Cardiac fibroblast (primary cell): Measurements from ENCODE around the gene CERS5.

ENCODE experiments used
- DNase-seq, 2 donors: peaks; one replicate each; pipeline versions ENCODE4 v3.0.0 to v3.0.0-alpha.2; 2010; ENCODE audit warnings: low read depth in 2 of 2
- H3K4me3 ChIP-seq, 2 donors: replicated peaks in 1 of 2; 1 replicate in 1 of 2; 2 replicates in 1 of 2; pipeline ENCODE4 v1.5.1; 2011; ENCODE audit warnings: low read depth in 2 of 2, low read length in 2 of 2, mild to moderate bottlenecking in 2 of 2, moderate library complexity in 1 of 2
- CTCF ChIP-seq: IDR thresholded peaks from one replicate; pipeline ENCODE4 v1.5.1; 2011; ENCODE audit warnings: low read depth, mild to moderate bottlenecking, low read length, inconsistent platforms

The CERS5 gene

GRCh38 chr12:50188241-50188781 lies 21.1 kb upstream of the CERS5 start:
- no peak for TF ChIP-seq CTCF
- no peak overlapping the region for H3K4me3 ChIP-seq
- DNase-seq = peak; percentile 59 to 78

- TF ChIP-seq CTCF = no peak
- DNase-seq = peak; percentile 88 to 91
- no peak overlapping the region for H3K4me3 ChIP-seq
These were observed 20.1 kb upstream of the CERS5 start for GRCh38 chr12:50187084-50187900.

GRCh38 chr12:50186681-50187080 lies 19.5 kb upstream of the CERS5 start:
- peak; percentile 35 to 79 for DNase-seq
- H3K4me3 ChIP-seq = no peak overlapping the region
- TF ChIP-seq CTCF = no peak

GRCh38 chr12:50185970-50186663 lies 18.9 kb upstream of the CERS5 start:
- TF ChIP-seq CTCF = no peak
- H3K4me3 ChIP-seq = no peak overlapping the region
- DNase-seq = peak; percentile 63 to 75

GRCh38 chr12:50185301-50185895 lies 18.2 kb upstream of the CERS5 start:
- no peak for TF ChIP-seq CTCF
- no peak overlapping the region for H3K4me3 ChIP-seq
- no peak for DNase-seq

GRCh38 chr12:50184261-50184660 lies 17.1 kb upstream of the CERS5 start:
- no peak overlapping the region for H3K4me3 ChIP-seq
- no peak for DNase-seq
- no peak for TF ChIP-seq CTCF
